Measurements from ENCODE around the gene AKAP13.

GRCh38 chr15:85527895-85528294 lies 147.5 kb downstream of the AKAP13 start:
- TF ChIP-seq, protein P1, sequence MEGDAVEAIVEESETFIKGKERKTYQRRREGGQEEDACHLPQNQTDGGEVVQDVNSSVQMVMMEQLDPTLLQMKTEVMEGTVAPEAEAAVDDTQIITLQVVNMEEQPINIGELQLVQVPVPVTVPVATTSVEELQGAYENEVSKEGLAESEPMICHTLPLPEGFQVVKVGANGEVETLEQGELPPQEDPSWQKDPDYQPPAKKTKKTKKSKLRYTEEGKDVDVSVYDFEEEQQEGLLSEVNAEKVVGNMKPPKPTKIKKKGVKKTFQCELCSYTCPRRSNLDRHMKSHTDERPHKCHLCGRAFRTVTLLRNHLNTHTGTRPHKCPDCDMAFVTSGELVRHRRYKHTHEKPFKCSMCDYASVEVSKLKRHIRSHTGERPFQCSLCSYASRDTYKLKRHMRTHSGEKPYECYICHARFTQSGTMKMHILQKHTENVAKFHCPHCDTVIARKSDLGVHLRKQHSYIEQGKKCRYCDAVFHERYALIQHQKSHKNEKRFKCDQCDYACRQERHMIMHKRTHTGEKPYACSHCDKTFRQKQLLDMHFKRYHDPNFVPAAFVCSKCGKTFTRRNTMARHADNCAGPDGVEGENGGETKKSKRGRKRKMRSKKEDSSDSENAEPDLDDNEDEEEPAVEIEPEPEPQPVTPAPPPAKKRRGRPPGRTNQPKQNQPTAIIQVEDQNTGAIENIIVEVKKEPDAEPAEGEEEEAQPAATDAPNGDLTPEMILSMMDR (IDR thresholded peaks at IDR 0.05): no peak
- TF ChIP-seq EP300 (IDR thresholded peaks at IDR 0.05): no peak

Data from ovary (tissue), 3 donors.